ENCODE results near the gene MRM1. TPM values are rescaled to one million over a fixed set of nuclear protein-coding genes. Genes with fewer than 3 reads are reported as not detected.
A peak's percentile ranks its signal among the peaks of the same experiment; 100 is the strongest.

MRM1 gene, protein sequence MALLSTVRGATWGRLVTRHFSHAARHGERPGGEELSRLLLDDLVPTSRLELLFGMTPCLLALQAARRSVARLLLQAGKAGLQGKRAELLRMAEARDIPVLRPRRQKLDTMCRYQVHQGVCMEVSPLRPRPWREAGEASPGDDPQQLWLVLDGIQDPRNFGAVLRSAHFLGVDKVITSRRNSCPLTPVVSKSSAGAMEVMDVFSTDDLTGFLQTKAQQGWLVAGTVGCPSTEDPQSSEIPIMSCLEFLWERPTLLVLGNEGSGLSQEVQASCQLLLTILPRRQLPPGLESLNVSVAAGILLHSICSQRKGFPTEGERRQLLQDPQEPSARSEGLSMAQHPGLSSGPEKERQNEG
- 2.5 to 3.9 TPM (median 2.6 TPM) in 3 replicates for total RNA-seq
- long read RNA-seq: 0 reads

DNA sequence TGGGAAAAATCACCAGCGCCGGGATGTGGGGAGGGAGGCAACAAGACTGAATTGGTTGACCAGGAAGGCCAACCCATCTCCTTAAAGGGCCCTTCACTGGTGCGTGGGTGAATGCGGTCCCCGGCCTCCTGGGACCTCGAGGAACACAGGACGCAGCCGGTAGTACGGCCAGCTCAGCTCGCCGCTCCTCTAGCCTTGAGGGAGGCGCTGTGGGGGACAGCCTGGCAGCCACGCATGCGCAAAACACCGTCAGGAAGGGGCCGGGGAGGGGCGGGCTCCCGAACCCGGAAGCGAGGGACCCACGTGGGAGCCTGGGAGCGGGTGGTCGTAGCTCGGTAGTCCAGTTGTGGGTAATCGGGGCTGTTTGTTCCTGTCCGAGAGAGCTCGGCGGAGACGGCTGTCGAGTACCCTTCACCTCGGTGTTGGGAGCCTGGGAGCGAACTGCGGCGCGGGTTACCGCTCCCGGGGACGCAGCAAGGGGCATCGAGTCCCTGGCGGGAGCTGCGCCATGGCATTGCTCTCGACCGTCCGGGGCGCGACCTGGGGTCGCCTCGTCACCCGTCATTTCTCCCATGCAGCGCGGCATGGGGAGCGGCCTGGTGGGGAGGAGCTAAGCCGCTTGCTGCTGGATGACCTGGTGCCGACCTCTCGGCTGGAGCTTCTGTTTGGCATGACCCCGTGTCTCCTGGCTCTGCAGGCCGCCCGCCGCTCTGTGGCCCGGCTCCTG is at the start of gene MRM1:
MRM1 (plus strand) TSS at position 281 of the 727 bp plus-strand sequence; CDS start at position 509, 228 bp downstream.
- Mint-ChIP-seq H3K4me1 (ENCODE audit: low read depth) (peaks cover 30% of the 10 kb centered on the region), H3K4me3 (ENCODE audit: unreplicated experiment) (peak within 1 kb of the TSS; percentile 76), H3K36me3 (ENCODE audit: low read depth) (no peaks in the 10 kb centered on the region), H3K9me3 (ENCODE audit: low read depth) (no peaks in the 10 kb centered on the region), H3K27ac (ENCODE audit: unreplicated experiment) (peak within 1 kb of the TSS; percentile 94), H3K27me3 (ENCODE audit: low read depth) (no peaks in the 10 kb centered on the region)
- no peak for TF ChIP-seq CTCF (IDR thresholded peaks at IDR 0.05)
- DNase-seq (ENCODE audit: low spot score): no peak

DNA sequence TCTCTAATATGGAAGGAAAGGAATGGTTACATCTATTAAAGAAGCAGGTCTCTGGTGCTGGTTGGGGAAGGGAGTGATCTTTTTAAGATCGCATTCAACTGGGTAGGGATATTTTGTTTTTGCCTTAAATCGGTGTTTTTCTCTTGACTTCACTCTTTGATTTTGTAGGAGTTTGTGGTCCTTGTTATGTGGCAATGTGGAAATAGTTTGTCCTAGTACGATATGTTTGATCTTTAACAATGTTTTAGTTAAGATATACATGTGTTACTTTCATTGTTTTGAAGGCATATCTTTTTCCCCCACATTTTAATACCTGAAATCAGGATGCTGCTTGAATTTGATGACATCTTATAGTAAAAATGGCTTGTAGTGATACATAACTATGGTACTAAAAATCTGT is 47.9 kb upstream of the MRM1 start:
- H3K4me1 Mint-ChIP-seq (ENCODE audit: low read depth): peaks cover 31% of the 10 kb centered on the region
- H3K36me3 Mint-ChIP-seq (ENCODE audit: low read depth): peaks cover 17% of the 10 kb centered on the region
- TF ChIP-seq CTCF (IDR thresholded peaks at IDR 0.05): no peak
- no peak overlapping the region for H3K27ac Mint-ChIP-seq (ENCODE audit: unreplicated experiment)
- DNase-seq (ENCODE audit: low spot score): no peak
- H3K9me3 Mint-ChIP-seq (ENCODE audit: low read depth): no peaks in the 10 kb centered on the region
- no peak overlapping the region for H3K4me3 Mint-ChIP-seq (ENCODE audit: unreplicated experiment)
- H3K27me3 Mint-ChIP-seq (ENCODE audit: low read depth): no peaks in the 10 kb centered on the region

- Mint-ChIP-seq H3K36me3 (ENCODE audit: low read depth) (peaks cover 36% of the 10 kb centered on the region), H3K4me3 (ENCODE audit: unreplicated experiment) (no peak overlapping the region), H3K27me3 (ENCODE audit: low read depth) (no peaks in the 10 kb centered on the region), H3K9me3 (ENCODE audit: low read depth) (no peaks in the 10 kb centered on the region), H3K27ac (ENCODE audit: unreplicated experiment) (peak overlapping the region; percentile 22), H3K4me1 (ENCODE audit: low read depth) (no peaks in the 10 kb centered on the region)
- TF ChIP-seq CTCF (IDR thresholded peaks at IDR 0.05): no peak
- DNase-seq (ENCODE audit: low spot score): no peak
Measured at GRCh38 chr17:36566081-36566480, 35.3 kb upstream of the MRM1 start.

DNA sequence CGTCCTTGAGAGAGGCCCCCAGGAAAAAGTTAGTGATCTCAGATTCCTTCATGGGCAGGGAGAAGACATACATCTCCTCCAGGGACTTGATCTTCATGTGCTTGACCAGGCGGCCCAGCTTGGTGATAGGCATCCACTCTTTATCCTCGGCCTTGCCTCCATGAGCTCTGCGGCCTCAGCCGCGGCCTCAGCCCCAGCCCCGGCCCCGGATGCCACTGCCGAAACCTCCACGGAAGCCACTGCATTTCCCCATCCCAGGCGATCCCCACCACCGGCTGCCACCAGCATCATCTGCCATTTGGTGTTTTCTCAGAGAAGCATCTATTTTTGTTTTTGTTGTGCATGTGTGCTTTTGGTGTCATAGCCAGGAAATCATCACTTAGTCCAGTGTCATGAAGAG is 26.4 kb upstream of the MRM1 start:
- DNase-seq (ENCODE audit: low spot score): no peak
- Mint-ChIP-seq H3K27me3 (ENCODE audit: low read depth) (no peaks in the 10 kb centered on the region), H3K4me1 (ENCODE audit: low read depth) (peaks cover 18% of the 10 kb centered on the region), H3K27ac (ENCODE audit: unreplicated experiment) (no peak overlapping the region), H3K9me3 (ENCODE audit: low read depth) (no peaks in the 10 kb centered on the region), H3K36me3 (ENCODE audit: low read depth) (peaks cover 21% of the 10 kb centered on the region), H3K4me3 (ENCODE audit: unreplicated experiment) (no peak overlapping the region)
- TF ChIP-seq CTCF (IDR thresholded peaks at IDR 0.05): no peak

GRCh38 chr17:36576793-36577192 is 24.6 kb upstream of the MRM1 start:
- H3K9me3 Mint-ChIP-seq (ENCODE audit: low read depth): no peaks in the 10 kb centered on the region
- no peak for TF ChIP-seq CTCF (IDR thresholded peaks at IDR 0.05)
- peaks cover 18% of the 10 kb centered on the region for H3K4me1 Mint-ChIP-seq (ENCODE audit: low read depth)
- H3K27me3 Mint-ChIP-seq (ENCODE audit: low read depth): no peaks in the 10 kb centered on the region
- H3K36me3 Mint-ChIP-seq (ENCODE audit: low read depth): peaks cover 27% of the 10 kb centered on the region
- DNase-seq (ENCODE audit: low spot score): no peak
- H3K27ac Mint-ChIP-seq (ENCODE audit: unreplicated experiment): no peak overlapping the region
- H3K4me3 Mint-ChIP-seq (ENCODE audit: unreplicated experiment): no peak overlapping the region

All from chondrocyte (in vitro differentiated cells).